ENCODE data around the gene RBMS1. TPM values are rescaled to one million over a fixed set of nuclear protein-coding genes. Genes with fewer than 3 reads are reported as not detected.

The RBMS1 gene
- total and polyA plus RNA-seq, 2 experiments from 2014 or later, result 55.5 to 94.8 TPM

GRCh38 chr2:160453111-160453820 lies 40.3 kb downstream of the RBMS1 start:
- peaks cover 19% of the 10 kb centered on the region for H3K9me3 Mint-ChIP-seq
- H3F3A ChIP-seq (replicated peaks; ENCODE audit: low read depth), result no peaks in the 10 kb centered on the region
- no peak overlapping the region for H3K4me3 Mint-ChIP-seq
- peaks cover 9% of the 10 kb centered on the region; the same call in 1 of the 2 replicates for H3K9me2 ChIP-seq (ENCODE audit: insufficient read depth)
- H3K27me3 Mint-ChIP-seq (ENCODE audit: insufficient read depth, low read depth, poor library complexity), result no peaks in the 10 kb centered on the region
- H3K4me1 Mint-ChIP-seq, result no peaks in the 10 kb centered on the region
- no peak overlapping the region for H3K4me3 ChIP-seq
- H3K4me1 ChIP-seq (ENCODE audit: insufficient read depth), result no peaks in the 10 kb centered on the region
- H3K27ac ChIP-seq (ENCODE audit: low read depth), result no peak overlapping the region
- H3K27me3 ChIP-seq (ENCODE audit: insufficient read depth), result no peaks in the 10 kb centered on the region
- no peak overlapping the region for H3K4me2 ChIP-seq
- H2AFZ ChIP-seq, result no peak overlapping the region
- DNase-seq (ENCODE audit: low spot score) (no peak), ATAC-seq (no peak)
- peaks cover 22% of the 10 kb centered on the region for H3K36me3 Mint-ChIP-seq (ENCODE audit: low read depth)
- no peaks in the 10 kb centered on the region for H3K36me3 ChIP-seq (ENCODE audit: insufficient read depth)
- peaks cover 14% of the 10 kb centered on the region for H4K20me1 ChIP-seq (replicated peaks; ENCODE audit: insufficient read depth)
- peaks cover 67% of the 10 kb centered on the region for H3K79me2 ChIP-seq (replicated peaks; ENCODE audit: insufficient read depth)
- no peak overlapping the region for H3K27ac Mint-ChIP-seq
- no peak for TF ChIP-seq STAT1 (IDR thresholded peaks at IDR 0.05; ENCODE audit: unreplicated experiment)
- no peak for TF ChIP-seq ZNF331 (CRISPR knock-in tag; IDR thresholded peaks at IDR 0.05; ENCODE audit: low read depth)
- TF ChIP-seq, protein P1, sequence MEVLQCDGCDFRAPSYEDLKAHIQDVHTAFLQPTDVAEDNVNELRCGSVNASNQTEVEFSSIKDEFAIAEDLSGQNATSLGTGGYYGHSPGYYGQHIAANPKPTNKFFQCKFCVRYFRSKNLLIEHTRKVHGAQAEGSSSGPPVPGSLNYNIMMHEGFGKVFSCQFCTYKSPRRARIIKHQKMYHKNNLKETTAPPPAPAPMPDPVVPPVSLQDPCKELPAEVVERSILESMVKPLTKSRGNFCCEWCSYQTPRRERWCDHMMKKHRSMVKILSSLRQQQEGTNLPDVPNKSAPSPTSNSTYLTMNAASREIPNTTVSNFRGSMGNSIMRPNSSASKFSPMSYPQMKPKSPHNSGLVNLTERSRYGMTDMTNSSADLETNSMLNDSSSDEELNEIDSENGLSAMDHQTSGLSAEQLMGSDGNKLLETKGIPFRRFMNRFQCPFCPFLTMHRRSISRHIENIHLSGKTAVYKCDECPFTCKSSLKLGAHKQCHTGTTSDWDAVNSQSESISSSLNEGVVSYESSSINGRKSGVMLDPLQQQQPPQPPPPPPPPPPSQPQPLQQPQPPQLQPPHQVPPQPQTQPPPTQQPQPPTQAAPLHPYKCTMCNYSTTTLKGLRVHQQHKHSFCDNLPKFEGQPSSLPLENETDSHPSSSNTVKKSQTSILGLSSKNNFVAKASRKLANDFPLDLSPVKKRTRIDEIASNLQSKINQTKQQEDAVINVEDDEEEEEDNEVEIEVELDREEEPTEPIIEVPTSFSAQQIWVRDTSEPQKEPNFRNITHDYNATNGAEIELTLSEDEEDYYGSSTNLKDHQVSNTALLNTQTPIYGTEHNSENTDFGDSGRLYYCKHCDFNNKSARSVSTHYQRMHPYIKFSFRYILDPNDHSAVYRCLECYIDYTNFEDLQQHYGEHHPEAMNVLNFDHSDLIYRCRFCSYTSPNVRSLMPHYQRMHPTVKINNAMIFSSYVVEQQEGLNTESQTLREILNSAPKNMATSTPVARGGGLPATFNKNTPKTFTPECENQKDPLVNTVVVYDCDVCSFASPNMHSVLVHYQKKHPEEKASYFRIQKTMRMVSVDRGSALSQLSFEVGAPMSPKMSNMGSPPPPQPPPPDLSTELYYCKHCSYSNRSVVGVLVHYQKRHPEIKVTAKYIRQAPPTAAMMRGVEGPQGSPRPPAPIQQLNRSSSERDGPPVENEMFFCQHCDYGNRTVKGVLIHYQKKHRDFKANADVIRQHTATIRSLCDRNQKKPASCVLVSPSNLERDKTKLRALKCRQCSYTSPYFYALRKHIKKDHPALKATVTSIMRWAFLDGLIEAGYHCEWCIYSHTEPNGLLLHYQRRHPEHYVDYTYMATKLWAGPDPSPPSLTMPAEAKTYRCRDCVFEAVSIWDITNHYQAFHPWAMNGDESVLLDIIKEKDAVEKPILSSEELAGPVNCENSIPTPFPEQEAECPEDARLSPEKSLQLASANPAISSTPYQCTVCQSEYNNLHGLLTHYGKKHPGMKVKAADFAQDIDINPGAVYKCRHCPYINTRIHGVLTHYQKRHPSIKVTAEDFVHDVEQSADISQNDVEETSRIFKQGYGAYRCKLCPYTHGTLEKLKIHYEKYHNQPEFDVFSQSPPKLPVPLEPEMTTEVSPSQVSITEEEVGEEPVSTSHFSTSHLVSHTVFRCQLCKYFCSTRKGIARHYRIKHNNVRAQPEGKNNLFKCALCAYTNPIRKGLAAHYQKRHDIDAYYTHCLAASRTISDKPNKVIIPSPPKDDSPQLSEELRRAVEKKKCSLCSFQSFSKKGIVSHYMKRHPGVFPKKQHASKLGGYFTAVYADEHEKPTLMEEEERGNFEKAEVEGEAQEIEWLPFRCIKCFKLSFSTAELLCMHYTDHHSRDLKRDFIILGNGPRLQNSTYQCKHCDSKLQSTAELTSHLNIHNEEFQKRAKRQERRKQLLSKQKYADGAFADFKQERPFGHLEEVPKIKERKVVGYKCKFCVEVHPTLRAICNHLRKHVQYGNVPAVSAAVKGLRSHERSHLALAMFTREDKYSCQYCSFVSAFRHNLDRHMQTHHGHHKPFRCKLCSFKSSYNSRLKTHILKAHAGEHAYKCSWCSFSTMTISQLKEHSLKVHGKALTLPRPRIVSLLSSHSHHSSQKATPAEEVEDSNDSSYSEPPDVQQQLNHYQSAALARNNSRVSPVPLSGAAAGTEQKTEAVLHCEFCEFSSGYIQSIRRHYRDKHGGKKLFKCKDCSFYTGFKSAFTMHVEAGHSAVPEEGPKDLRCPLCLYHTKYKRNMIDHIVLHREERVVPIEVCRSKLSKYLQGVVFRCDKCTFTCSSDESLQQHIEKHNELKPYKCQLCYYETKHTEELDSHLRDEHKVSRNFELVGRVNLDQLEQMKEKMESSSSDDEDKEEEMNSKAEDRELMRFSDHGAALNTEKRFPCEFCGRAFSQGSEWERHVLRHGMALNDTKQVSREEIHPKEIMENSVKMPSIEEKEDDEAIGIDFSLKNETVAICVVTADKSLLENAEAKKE (CRISPR knock-in tag; IDR thresholded peaks at IDR 0.05), result no peak
- no peak for TF ChIP-seq EZH2phosphoT487 (IDR thresholded peaks at IDR 0.05; ENCODE audit: unreplicated experiment)
- TF ChIP-seq REST (IDR thresholded peaks at IDR 0.05; ENCODE audit: unreplicated experiment), result no peak

Data from GM23338 (cell line).